GM12878 (cell line): ENCODE results near the gene RPS6KA5. TPM values are rescaled to one million over a fixed set of nuclear protein-coding genes. Genes with fewer than 3 reads are reported as not detected.

Experiments used
- ATAC-seq: fragments of 200-7000 bp; cut with Tn5 transposase; 3 replicates; pipeline ENCODE4 v1.9.1; 2020; ENCODE audit warnings: mild to moderate bottlenecking, moderate library complexity
- BruUV-seq: library from RNA; stranded (reverse); fragments of 400-500 nt; replicated peaks from 2 replicates; lab custom pipeline; 2021; lab: Mats Ljungman, UMichigan
- CTCF ChIA-PET: fragments of 300-600 bp; sonication (Branson Sonifier 250); formaldehyde crosslinking; extraction: SDS; loops from one replicate; lab custom pipeline; 2021; ENCODE audit warnings: inconsistent platforms; lab: Yijun Ruan, JAX
- POLR2A ChIA-PET: fragments of 350-600 bp; formaldehyde crosslinking; extraction: SDS; loops from one replicate; lab custom pipeline; 2021; ENCODE audit warnings: inconsistent platforms; lab: Charles Lee
- RAD21 ChIA-PET: fragments of 300-600 bp; sonication (Branson Sonifier 250); formaldehyde crosslinking; loops from one replicate; lab custom pipeline; 2023; ENCODE audit warnings: antibody characterized with exemption; ENCODE audit not compliant: unreplicated experiment; lab: Charles Lee
- SMC1A ChIA-PET: fragments of 300-600 bp; sonication (Branson Sonifier 250); formaldehyde crosslinking; loops from one replicate; lab custom pipeline; 2023; ENCODE audit not compliant: unreplicated experiment, uncharacterized antibody; lab: Charles Lee
- DNase-seq: peaks from one replicate; pipeline ENCODE4 v3.0.0-alpha.2; 2011; ENCODE audit warnings: low read depth, low spot score
- FAIRE-seq: peaks from 3 replicates; lab custom pipeline; 2011; peaks lifted over from hg19 to GRCh38; lab: Jason Lieb, UNC
- H2AFZ ChIP-seq: 2 replicates; pipeline ENCODE4 v1.6.0; 2011; ENCODE audit warnings: low read depth, low read length, control low read depth; ENCODE audit not compliant: control insufficient read depth
- H3K27ac ChIP-seq: 2 replicates; pipeline ENCODE4 v1.5.1; 2011; ENCODE audit warnings: control low read depth; ENCODE audit not compliant: control insufficient read depth, insufficient read depth
- H3K27me3 ChIP-seq, 2 experiments: replicated peaks in 1 of 2; 2 replicates each; pipeline versions ENCODE4 v1.6.0 to v1.6.1; 2011; ENCODE audit warnings: low read length in 1 of 2; ENCODE audit not compliant: control insufficient read depth in 2 of 2, insufficient read depth in 2 of 2
- H3K36me3 ChIP-seq, 2 experiments: 2 replicates each; pipeline ENCODE4 v1.5.1; 2011; ENCODE audit warnings: low read length in 1 of 2; ENCODE audit not compliant: control insufficient read depth in 2 of 2, insufficient read depth in 2 of 2
- H3K4me1 ChIP-seq: 2 replicates; pipeline ENCODE4 v1.6.1; 2011; ENCODE audit warnings: mild to moderate bottlenecking, low read length, moderate library complexity, mixed read lengths; ENCODE audit not compliant: control insufficient read depth, insufficient read depth
- H3K4me2 ChIP-seq: 2 replicates; pipeline ENCODE4 v1.6.0; 2011; ENCODE audit warnings: control low read depth; ENCODE audit not compliant: control insufficient read depth, insufficient read depth
- H3K4me3 ChIP-seq: fragments of 200-600 bp; sonication (generic); 2 replicates; pipeline ENCODE4 v1.5.1; 2016
- H3K79me2 ChIP-seq: 2 replicates; pipeline ENCODE4 v1.6.0; 2011; ENCODE audit warnings: low read length; ENCODE audit not compliant: control insufficient read depth, insufficient read depth
- H3K9ac ChIP-seq: 2 replicates; pipeline ENCODE4 v1.8.0; 2011; ENCODE audit warnings: low read length, control low read depth, mixed read lengths; ENCODE audit not compliant: control insufficient read depth, insufficient read depth
- H3K9me3 ChIP-seq: replicated peaks from 3 replicates; pipeline ENCODE4 v1.5.1; 2011; ENCODE audit warnings: mild to moderate bottlenecking, low read length; ENCODE audit not compliant: control insufficient read depth, insufficient read depth
- H4K20me1 ChIP-seq: 2 replicates; pipeline ENCODE4 v1.6.0; 2011; ENCODE audit not compliant: control insufficient read depth, insufficient read depth
- CHD4 ChIP-seq: fragments of 200-600 bp; sonication (generic); IDR thresholded peaks from 2 replicates; pipeline ENCODE4 v1.6.1; 2016; ENCODE audit warnings: mild to moderate bottlenecking
- CTCF ChIP-seq, 3 experiments: IDR thresholded peaks in 2 of 3; conservative IDR thresholded peaks in 1 of 3; 2 replicates each; pipeline ENCODE4 v1.5.1; 2011; ENCODE audit warnings: low read depth in 3 of 3, low read length in 3 of 3, mild to moderate bottlenecking in 3 of 3, control low read depth in 2 of 3, moderate library complexity in 2 of 3, inconsistent platforms in 1 of 3, mixed read lengths in 1 of 3; ENCODE audit not compliant: control insufficient read depth in 2 of 3, insufficient read depth in 1 of 3; ENCODE audit errors: extremely low read depth in 1 of 3
- GATAD2B ChIP-seq: fragments of 450-650 bp; conservative IDR thresholded peaks from 2 replicates; pipeline ENCODE4 v1.6.1; 2017; ENCODE audit warnings: low read depth, mild to moderate bottlenecking, moderate library complexity
- RBBP5 ChIP-seq: fragments of 200-600 bp; sonication (generic); conservative IDR thresholded peaks from 2 replicates; pipeline ENCODE4 v1.6.1; 2016
- SMC3 ChIP-seq: IDR thresholded peaks from 2 replicates; pipeline ENCODE4 v1.6.1; 2011; ENCODE audit warnings: low read length, improper control_type of control experiment, borderline replicate concordance
- TCF7 ChIP-seq: IDR thresholded peaks from 2 replicates; pipeline ENCODE4 v1.6.1; 2014; ENCODE audit warnings: antibody characterized with exemption, borderline replicate concordance
- WGBS: methylation state at CpG from one replicate; pipeline ENCODE4 v1.1.6; 2016; ENCODE audit warnings: low lambda C conversion rate; ENCODE audit not compliant: insufficient replicate concordance, insufficient coverage; ENCODE audit errors: missing lambda C conversion rate; 5-methylcytosine and 5-hydroxymethylcytosine counted together
- in situ Hi-C: fragments of 300-500 bp; cut with MboI; formaldehyde crosslinking; loops from 9 replicates; pipeline ENCODE4 v1.14.3; 2018; ENCODE audit warnings: mixed read lengths
- intact Hi-C: fragments of 100-400 bp; cut with micrococcal nuclease; formaldehyde crosslinking; loops from one replicate; pipeline ENCODE4 v1.14.2; 2022; ENCODE audit not compliant: unreplicated experiment
- polyA plus RNA-seq, 11 experiments: library from polyadenylated mRNA; depleted of rRNA in 4 of 11; unstranded in 6 of 11; stranded (reverse) in 5 of 11; fragments of >200 nt; fragmentation: Nextera tagmentation in 4 of 11; fragmentation: Illumina TruSeq in 1 of 11; extraction: Ambion mirVana in 4 of 11; extraction: Trizol in 1 of 11; gene quantifications; 1 replicate in 1 of 11; 2 replicates in 10 of 11; pipeline versions ENCODE4 v1.2.1 to v1.2.3, GENCODE V29; 2011 to 2016; ENCODE audit warnings: inconsistent platforms in 2 of 11, missing spikeins in 2 of 11, low read depth in 1 of 11
- total RNA-seq, 4 experiments: library from RNA; depleted of rRNA in 3 of 4; stranded (reverse); fragments of >200 nt in 3 of 4; fragmentation: Illumina TruSeq in 1 of 4; extraction: Trizol in 1 of 4; gene quantifications; 2 replicates each; pipeline versions ENCODE4 v1.2.1 to v1.2.3, GENCODE V29; 2013 to 2021
- TF ChIP-seq, protein P1 (sequence below): fragments of 150-350 bp; IDR thresholded peaks from 2 replicates; pipeline ENCODE4 v1.6.1; 2016; ENCODE audit warnings: low read depth, low read length
- TF ChIP-seq, protein P2 (sequence below): fragments of 450-650 bp; IDR thresholded peaks from 2 replicates; pipeline ENCODE4 v1.6.1; 2017; ENCODE audit warnings: low read depth, mild to moderate bottlenecking, moderate library complexity
- TF ChIP-seq, protein P3 (sequence below): fragments of 450-650 bp; IDR thresholded peaks from 2 replicates; pipeline ENCODE4 v1.6.1; 2018; ENCODE audit warnings: borderline replicate concordance, mild to moderate bottlenecking; ENCODE audit not compliant: partially characterized antibody
- TF ChIP-seq, protein P4 (sequence below): IDR thresholded peaks from 2 replicates; pipeline ENCODE4 v1.6.1; 2011; ENCODE audit warnings: borderline replicate concordance, low read depth, mild to moderate bottlenecking, moderate library complexity, mixed read lengths, low read length; ENCODE audit not compliant: insufficient read depth; ENCODE audit errors: extremely low read length

The RPS6KA5 gene
- total and polyA plus RNA-seq, 10 of the 15 experiments (the other 5 are each of a cell fraction or from before 2014, with no cell fraction given), result 1.4 to 7.0 (median 3.7) TPM

DNA sequence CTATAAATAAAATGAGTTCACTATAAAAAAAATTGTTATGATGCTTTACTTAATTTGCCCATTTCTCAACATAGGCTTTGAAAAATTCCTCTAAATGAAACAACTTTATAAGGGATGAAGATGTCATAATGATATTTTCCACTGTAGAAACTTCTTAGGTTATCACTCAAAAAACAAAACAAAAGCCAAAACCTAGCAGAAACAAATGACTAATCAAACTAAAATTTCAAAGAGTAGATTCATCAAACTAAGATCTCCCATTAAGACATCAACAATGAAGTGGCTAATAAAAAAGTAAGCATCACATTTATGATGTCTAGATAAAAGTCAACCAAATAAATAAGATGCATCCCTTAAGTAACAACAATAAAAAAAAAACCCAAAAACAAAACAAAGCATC, 207.3 kb downstream of the RPS6KA5 start (continued):
- TF ChIP-seq, protein P1, sequence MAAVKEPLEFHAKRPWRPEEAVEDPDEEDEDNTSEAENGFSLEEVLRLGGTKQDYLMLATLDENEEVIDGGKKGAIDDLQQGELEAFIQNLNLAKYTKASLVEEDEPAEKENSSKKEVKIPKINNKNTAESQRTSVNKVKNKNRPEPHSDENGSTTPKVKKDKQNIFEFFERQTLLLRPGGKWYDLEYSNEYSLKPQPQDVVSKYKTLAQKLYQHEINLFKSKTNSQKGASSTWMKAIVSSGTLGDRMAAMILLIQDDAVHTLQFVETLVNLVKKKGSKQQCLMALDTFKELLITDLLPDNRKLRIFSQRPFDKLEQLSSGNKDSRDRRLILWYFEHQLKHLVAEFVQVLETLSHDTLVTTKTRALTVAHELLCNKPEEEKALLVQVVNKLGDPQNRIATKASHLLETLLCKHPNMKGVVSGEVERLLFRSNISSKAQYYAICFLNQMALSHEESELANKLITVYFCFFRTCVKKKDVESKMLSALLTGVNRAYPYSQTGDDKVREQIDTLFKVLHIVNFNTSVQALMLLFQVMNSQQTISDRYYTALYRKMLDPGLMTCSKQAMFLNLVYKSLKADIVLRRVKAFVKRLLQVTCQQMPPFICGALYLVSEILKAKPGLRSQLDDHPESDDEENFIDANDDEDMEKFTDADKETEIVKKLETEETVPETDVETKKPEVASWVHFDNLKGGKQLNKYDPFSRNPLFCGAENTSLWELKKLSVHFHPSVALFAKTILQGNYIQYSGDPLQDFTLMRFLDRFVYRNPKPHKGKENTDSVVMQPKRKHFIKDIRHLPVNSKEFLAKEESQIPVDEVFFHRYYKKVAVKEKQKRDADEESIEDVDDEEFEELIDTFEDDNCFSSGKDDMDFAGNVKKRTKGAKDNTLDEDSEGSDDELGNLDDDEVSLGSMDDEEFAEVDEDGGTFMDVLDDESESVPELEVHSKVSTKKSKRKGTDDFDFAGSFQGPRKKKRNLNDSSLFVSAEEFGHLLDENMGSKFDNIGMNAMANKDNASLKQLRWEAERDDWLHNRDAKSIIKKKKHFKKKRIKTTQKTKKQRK, result no peak
- no peak for TF ChIP-seq SMC3
- TF ChIP-seq, all 136 proteins: peak for 0

- no TSS peak for BruUV-seq
- TF ChIP-seq, protein P2, sequence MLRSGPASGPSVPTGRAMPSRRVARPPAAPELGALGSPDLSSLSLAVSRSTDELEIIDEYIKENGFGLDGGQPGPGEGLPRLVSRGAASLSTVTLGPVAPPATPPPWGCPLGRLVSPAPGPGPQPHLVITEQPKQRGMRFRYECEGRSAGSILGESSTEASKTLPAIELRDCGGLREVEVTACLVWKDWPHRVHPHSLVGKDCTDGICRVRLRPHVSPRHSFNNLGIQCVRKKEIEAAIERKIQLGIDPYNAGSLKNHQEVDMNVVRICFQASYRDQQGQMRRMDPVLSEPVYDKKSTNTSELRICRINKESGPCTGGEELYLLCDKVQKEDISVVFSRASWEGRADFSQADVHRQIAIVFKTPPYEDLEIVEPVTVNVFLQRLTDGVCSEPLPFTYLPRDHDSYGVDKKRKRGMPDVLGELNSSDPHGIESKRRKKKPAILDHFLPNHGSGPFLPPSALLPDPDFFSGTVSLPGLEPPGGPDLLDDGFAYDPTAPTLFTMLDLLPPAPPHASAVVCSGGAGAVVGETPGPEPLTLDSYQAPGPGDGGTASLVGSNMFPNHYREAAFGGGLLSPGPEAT, result no peak
- TF ChIP-seq CTCF (IDR thresholded peaks at IDR 0.05 in 2 of 3, conservative IDR thresholded peaks at IDR 0.05 in 1 of 3; ENCODE audit: control insufficient read depth in 2 of 3, extremely low read depth in 1 of 3, insufficient read depth in 1 of 3, low read depth in 3 of 3, low read length in 3 of 3), result no peak
- no peak for TF ChIP-seq CHD4
- no peak for TF ChIP-seq TCF7
- TF ChIP-seq, protein P3, sequence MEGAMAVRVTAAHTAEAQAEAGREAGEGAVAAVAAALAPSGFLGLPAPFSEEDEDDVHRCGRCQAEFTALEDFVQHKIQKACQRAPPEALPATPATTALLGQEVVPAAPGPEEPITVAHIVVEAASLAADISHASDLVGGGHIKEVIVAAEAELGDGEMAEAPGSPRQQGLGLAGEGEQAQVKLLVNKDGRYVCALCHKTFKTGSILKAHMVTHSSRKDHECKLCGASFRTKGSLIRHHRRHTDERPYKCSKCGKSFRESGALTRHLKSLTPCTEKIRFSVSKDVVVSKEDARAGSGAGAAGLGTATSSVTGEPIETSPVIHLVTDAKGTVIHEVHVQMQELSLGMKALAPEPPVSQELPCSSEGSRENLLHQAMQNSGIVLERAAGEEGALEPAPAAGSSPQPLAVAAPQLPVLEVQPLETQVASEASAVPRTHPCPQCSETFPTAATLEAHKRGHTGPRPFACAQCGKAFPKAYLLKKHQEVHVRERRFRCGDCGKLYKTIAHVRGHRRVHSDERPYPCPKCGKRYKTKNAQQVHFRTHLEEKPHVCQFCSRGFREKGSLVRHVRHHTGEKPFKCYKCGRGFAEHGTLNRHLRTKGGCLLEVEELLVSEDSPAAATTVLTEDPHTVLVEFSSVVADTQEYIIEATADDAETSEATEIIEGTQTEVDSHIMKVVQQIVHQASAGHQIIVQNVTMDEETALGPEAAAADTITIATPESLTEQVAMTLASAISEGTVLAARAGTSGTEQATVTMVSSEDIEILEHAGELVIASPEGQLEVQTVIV, result no peak
- TF ChIP-seq GATAD2B, result no peak
- TF ChIP-seq, protein P4, sequence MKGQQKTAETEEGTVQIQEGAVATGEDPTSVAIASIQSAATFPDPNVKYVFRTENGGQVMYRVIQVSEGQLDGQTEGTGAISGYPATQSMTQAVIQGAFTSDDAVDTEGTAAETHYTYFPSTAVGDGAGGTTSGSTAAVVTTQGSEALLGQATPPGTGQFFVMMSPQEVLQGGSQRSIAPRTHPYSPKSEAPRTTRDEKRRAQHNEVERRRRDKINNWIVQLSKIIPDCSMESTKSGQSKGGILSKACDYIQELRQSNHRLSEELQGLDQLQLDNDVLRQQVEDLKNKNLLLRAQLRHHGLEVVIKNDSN, result no peak
- no peak for TF ChIP-seq RBBP5
Observed at GRCh38 chr14:90851327-90852036, 209.0 kb downstream of the RPS6KA5 start.

More at GRCh38 chr14:90851327-90852036, 209.0 kb downstream of the RPS6KA5 start:
- Histone ChIP-seq H4K20me1 (no peaks in the 10 kb centered on the region), H3K36me3 (no peaks in the 10 kb centered on the region), H3K4me1 (no peaks in the 10 kb centered on the region), H3K79me2 (no peaks in the 10 kb centered on the region), H3K4me3 (no peak overlapping the region), H3K4me2 (no peak overlapping the region), H3K9ac (no peak overlapping the region), H3K27me3 (no peaks in the 10 kb centered on the region), H2AFZ (no peak overlapping the region), H3K27ac (no peak overlapping the region), H3K9me3 (no peaks in the 10 kb centered on the region)
- FAIRE-seq (no peak), ATAC-seq (no peak), DNase-seq (no peak)
- in situ Hi-C loops (no loop called here), intact Hi-C loops (no loop called here)
- POLR2A ChIA-PET, result no interaction called here
- 66% methylated on average over 5 of the region's 5 CpGs for WGBS
- SMC1A ChIA-PET, result no interaction called here
- CTCF ChIA-PET, result no interaction called here
- RAD21 ChIA-PET, result no interaction called here
